ENCODE results near the gene TTC39A.

TTC39A gene

GRCh38 chr1:51314974-51315373, 15.4 kb downstream of the TTC39A start:
- DNase-seq (ENCODE audit: low read depth) = no peak

DNA sequence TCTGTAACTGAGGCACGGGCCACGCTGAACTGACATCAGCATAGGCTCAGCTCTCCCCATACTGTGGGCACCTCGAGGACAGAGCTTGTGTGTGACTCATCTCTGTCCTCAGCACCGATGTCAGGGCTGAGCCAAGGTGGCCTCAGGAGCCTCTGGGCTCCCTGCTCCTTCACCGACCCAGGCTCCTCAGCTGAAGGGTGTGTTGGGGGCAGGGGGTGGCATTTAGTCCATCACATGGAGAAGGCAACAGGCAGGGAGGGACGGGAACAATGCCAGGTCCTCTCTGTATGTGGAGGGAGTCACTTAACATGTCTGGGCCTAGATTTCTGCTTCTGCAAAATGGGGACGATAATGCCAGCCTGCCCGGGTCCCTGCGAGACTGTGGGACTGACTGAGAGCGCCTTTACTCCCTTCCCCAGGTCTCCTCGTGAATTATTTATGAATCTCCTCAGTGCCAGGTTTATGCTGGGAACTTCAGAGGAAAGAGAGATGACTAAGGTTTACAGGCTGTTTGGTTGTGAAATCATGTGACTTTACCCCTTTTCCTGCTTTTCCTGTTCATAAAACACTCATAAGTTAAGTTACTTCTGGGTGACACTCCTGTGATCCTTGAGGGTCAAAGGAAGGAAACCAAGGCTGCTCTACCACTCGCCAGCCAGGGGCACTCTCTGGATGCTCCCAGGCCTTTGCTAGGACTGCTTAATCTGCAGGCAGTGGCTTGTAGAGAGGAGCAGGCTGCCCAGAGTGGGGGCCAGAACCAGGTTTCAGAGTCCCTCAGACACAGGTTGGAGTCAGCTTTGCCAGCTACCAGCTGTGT, 16.2 kb downstream of the TTC39A start:
- DNase-seq (ENCODE audit: low read depth) = no peak

DNA sequence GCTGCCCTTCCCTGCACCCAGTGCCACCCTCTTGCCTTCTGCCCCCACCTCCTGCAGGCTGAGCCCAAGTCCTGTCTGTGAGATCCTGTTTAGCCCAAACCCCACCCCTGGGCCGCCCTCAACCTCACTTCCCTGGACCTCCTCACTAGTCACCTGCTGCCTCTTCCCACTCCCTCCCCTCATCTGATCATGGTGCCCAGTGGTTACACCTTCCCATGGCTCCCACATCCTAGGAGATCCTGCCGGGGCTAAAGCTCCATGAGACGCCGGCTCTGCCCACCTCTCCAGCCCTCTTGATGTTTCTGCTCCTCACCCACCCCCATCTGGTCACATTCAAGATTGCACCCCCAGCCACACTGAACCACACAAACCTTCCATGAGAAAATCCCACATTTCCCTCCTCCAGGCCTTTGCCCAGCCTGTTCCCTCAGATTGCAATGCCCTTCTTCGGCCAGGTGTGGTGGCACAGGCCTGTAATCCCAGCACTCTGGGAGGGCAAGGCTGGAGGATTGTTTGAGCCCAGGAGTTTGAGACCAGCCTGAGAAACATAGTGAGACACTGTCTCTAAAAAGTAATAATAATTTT, 17.0 kb downstream of the TTC39A start:
- DNase-seq (ENCODE audit: low read depth) = no peak

DNA sequence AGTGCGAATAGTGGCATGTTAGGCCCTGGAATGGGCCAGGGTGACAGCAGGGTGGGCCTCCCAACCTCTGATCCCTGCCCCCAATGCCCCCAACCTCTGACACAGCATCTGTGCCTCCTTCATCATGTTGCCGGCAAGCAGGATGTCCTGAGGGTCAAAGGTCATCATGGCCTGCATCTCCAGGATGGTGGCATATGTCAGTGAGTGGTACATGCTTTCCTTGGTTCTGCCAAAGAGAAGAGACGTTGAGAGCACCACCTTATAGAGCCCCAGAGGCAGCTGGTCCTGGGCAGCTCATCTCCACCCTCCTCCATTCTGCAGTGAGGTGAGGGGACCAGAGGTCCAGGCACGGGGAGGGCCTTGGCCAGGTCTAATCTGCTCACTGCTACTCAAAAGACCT, 17.6 kb downstream of the TTC39A start:
- no peak for DNase-seq (ENCODE audit: low read depth)

GRCh38 chr1:51311826-51312225, 18.5 kb downstream of the TTC39A start:
- DNase-seq (ENCODE audit: low read depth) = no peak

DNA sequence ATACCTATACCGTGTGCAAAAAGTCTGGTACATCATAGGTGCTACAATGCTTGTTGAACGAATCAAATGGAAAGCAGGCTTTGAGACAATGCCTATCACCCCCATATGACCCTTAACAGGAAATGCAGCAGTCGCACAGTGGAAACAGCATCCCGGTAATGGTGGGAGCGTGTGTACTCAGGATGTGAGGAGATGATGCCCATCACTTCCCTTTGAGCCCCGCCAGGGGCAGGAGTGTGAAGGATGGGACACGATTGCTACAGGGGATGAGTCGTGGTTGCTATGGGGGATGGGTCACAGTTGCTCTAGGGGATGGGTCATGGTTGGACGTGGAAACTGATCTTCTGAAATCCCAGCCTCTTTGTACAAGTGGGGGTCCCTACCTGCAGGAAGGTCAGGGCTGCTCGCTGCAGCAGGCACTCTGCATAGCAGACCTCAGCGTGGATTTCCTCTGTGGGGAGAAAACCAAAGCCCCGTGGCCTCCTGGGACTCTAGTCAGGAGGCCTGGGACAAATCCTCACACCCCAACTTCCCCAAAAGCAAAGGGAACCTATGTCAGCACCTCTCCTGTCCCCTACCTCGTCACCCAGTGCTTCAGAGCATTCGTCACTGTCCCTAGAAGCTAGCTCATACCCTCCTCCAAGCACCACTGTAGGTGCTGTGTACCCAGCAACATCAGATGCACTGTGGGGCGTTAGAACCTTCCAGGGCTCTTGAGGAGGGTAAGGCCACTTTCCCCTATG, 19.3 kb downstream of the TTC39A start:
- DNase-seq (ENCODE audit: low read depth) = no peak

- no peak for DNase-seq (ENCODE audit: low read depth)
Observed at GRCh38 chr1:51309291-51309690, 21.1 kb downstream of the TTC39A start.

DNA sequence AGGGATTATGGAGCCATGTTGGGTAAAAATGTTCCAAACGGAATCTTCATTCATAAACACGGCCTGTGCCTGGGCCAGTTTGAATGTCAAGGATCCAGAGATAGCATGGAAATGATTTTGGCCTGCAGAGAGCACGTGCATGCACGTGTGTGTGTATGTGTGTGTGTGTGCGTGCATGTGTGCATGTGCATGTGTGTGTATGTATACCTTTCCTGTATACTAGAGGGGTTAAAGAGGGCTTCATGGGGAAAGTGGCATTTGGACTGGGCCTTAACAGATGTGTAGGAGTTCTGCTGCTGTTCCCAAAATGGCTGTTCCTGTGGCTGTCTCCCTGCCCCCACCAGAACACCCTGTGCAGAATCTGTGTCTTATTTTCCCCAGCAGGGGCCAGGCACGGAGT, 21.7 kb downstream of the TTC39A start:
- no peak for DNase-seq (ENCODE audit: low read depth)

DNA sequence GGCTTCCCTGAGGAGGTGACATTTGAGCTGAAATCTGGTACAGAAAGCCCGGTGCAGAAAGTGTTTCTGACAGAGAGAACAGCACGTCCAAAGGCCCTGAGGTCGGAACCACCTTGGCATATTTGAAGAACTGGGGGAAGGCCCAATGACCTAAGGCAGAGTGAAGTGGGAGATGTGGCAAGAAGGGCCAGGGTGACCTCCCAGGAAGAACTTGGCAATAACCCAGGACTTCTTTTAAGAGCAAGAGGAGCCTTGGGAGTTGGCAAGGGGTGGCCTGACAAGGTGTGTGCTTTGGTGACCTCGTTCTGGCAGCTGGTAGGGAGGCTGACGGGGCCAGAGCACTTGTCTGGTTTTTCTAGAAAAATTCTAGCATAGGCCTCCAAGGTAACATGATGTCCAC, 23.4 kb downstream of the TTC39A start:
- DNase-seq (ENCODE audit: low read depth) = no peak

DNA sequence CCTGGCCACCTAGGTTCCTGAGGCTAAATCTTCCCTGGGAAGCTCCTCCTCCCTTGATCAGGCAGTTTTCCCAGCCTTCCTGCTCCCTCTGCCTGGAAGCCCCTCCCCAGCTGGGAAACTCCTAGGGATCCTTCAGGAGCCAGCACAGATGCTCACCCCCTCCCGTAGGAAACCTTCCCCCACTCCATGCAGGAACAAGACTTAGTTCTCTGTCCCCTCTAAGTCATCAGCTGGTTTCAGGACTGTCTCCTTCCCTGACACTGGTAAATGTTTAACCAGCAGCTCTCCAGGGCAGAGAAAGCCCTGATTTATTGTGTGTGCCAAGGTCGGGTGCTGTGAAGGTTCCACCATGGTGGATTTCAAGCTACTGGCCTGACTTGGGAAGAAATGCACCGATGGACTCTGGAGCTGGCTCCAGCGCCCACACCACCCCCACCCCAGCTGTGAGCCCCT, 25.0 kb downstream of the TTC39A start:
- DNase-seq (ENCODE audit: low read depth) = no peak

GRCh38 chr1:51304360-51304759, 26.0 kb downstream of the TTC39A start:
- DNase-seq (ENCODE audit: low read depth) = no peak

- no peak for DNase-seq (ENCODE audit: low read depth)
Observed at GRCh38 chr1:51303751-51304251, 26.6 kb downstream of the TTC39A start.

- no peak for DNase-seq (ENCODE audit: low read depth)
Observed at GRCh38 chr1:51303315-51303714, 27.0 kb downstream of the TTC39A start.

DNA sequence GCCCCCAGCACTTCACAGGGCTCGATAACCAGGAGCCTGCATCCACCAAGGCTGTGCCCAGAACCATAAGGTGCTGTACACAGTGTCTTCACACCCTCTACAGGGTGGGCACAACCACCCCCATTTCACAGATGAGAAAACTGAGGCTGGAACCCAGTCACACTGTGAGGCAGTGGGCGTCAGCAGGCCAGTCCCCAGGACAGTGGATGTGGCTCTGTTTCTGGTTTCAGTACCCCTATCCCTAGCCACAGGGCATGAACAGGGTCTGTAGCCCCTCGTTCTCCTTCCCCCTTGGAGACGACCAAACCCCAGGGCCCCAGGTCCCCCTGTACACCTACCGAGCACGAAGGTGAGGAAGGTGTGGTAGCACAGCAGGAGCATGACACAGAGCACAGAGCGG, 27.6 kb downstream of the TTC39A start:
- no peak for DNase-seq (ENCODE audit: low read depth)

DNA sequence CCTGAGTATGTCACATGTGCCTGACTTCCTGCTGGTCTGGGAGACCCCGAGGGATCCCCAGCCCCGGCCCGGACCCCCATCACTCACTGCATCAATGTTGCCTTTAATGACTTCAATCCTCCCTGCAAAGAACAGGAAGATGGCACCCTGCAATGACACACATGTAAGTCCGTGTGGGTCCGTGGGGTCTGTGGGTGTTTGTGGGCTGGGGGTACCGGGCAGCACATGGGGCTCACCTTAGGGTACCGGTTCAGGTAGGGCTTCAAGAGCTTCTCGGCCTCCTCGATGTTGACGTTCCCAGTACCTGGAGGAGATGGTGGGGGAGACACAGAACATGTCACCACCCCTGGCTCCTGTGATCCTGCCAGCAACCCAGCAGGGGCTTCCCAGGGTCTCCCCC, 28.1 kb downstream of the TTC39A start:
- DNase-seq (ENCODE audit: low read depth) = no peak

GRCh38 chr1:51301844-51302162, 28.6 kb downstream of the TTC39A start:
- DNase-seq (ENCODE audit: low read depth) = no peak

DNA sequence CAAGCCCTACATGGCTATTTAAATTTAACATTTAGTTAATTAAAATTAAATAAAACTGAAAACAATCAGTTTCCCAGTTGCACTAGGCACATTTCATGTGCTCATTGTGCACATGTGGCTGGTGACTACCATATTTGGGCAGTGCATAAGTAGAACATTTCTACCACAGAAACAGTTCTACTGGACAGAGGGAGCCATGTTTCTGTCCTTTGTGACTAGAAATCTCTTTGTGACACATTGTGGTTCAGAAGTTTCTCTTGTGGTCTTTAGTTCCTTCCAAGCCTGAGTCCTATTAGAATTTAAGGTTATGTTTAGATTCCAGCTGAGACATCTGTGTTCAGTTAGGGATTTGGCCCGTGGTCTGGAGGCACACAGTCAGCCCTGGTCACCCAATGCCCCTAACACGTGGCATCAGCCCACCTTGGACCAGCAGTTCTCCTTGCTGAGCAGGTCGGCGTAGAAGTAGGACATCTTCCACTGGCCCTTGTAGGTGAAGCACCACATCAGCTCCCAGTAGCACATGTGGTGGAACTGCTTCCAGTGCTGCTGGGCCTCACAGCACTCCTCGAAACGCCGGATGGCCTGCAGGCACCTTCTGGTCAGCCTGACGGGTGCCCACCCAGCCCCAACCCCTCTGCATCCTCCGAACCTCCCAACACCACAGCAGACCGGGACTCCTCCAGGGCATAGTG, 29.1 kb downstream of the TTC39A start:
- DNase-seq (ENCODE audit: low read depth) = no peak

DNA sequence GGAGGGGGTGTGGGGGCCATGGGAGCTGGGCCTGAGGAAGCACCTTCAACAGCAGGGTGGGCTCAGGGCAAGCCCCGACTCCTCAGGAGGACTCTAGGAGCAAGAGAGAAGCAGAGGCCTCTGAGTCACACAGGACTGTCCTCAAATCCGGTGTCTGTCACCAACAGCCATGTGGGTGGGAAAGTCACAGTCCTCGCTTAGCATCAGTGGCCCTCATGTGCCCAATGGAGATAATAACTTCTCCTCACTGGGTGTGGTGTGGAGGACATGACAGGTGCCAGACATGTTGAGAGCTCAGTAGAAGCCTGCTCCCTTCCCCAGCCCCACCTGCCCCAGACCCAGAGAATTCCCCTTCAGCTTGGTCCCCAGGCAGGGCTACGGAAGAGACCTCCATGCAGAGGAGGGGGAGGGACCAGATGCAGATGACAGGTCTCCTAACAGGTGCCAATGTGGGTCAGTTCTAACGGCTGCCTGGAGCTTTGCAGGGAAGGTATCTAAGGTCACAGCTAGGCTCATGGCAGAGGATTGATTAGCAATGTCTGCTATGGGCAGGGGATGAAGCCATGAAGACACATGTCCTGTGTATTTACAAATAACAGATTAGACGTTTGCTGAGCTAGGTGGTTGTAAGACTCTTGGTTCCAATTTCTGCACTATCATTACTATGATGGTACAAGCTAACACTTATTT, 30.2 kb downstream of the TTC39A start:
- no peak for DNase-seq (ENCODE audit: low read depth)

GRCh38 chr1:51299185-51299885, 31.0 kb downstream of the TTC39A start:
- DNase-seq (ENCODE audit: low read depth) = no peak

DNA sequence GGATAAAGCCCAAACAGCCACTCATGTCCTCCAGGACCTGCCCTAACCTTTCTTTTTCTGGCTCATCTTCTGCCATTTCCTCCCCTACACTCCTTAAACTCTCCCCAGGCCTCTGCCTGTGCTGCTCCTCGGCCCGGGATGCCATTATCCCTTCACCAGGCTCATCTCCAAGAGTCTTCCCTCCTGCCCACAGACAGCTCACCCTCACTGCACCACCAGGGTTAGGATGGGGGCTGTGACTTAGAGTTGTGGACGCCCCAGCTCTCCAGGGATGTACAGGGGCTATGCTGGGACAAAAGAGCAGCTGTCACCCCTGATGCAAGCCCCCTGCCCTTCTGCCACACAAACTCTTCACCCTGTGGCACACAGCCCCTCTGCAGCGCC, 32.0 kb downstream of the TTC39A start:
- DNase-seq (ENCODE audit: low read depth) = no peak

All from activated gamma-delta T cell treated with anti-CD3 and anti-CD28 coated beads, Interleukin-2, amount 50 U/mL, for 16 hours (primary cell).